Adrenal gland (tissue), 5 donors: ENCODE results near the gene TMEM231.

Experiments used
- POLR2A ChIP-seq, 2 donors: fragments of 450-650 bp; IDR thresholded peaks; one replicate each; pipeline ENCODE4 v1.6.1; 2017; ENCODE audit warnings: antibody characterized with exemption in 2 of 2, mild to moderate bottlenecking in 2 of 2, moderate library complexity in 1 of 2
- TF ChIP-seq, protein P1 (sequence below), 6 experiments: fragments of 450-650 bp in 4 of 6; fragments of 200-600 bp in 2 of 6; sonication (generic) in 1 of 6; IDR thresholded peaks; 1 replicate in 5 of 6; 2 replicates in 1 of 6; pipeline versions ENCODE4 v1.5.1 to v1.8.0; 2016 to 2021; ENCODE audit warnings: antibody characterized with exemption in 6 of 6, mild to moderate bottlenecking in 2 of 6, moderate library complexity in 1 of 6
- donor health status: DM: no; HTN: no; CAD: no.

DNA sequence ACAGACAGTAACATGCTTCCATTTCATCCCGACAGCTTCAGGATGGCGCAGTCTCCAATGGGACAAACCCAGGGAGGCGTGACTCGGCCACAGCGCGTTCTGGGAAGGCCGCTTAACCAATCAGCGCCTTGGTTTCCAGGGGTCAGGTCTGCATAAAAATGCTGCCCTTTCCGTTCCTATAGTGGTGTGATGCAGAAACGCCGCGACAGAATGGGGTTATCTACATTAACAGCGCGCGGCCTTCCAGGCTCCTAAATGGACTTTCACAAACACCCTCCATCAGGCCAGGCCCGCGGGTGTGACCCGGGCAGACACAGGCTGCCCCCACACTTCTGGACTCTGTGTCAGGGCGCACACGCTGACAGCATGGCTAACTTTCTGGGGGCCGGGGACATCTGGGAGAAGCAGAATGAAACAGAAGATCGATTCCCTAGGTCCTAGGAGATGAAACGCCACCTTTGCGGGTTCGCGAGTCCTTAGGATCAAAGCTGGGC, 792 bp downstream of the TMEM231 start:
- peak in 1 of 2 donors; percentile 29 for TF ChIP-seq POLR2A (IDR thresholded peaks at IDR 0.05)
- TF ChIP-seq, protein P1, sequence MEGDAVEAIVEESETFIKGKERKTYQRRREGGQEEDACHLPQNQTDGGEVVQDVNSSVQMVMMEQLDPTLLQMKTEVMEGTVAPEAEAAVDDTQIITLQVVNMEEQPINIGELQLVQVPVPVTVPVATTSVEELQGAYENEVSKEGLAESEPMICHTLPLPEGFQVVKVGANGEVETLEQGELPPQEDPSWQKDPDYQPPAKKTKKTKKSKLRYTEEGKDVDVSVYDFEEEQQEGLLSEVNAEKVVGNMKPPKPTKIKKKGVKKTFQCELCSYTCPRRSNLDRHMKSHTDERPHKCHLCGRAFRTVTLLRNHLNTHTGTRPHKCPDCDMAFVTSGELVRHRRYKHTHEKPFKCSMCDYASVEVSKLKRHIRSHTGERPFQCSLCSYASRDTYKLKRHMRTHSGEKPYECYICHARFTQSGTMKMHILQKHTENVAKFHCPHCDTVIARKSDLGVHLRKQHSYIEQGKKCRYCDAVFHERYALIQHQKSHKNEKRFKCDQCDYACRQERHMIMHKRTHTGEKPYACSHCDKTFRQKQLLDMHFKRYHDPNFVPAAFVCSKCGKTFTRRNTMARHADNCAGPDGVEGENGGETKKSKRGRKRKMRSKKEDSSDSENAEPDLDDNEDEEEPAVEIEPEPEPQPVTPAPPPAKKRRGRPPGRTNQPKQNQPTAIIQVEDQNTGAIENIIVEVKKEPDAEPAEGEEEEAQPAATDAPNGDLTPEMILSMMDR (IDR thresholded peaks at IDR 0.05) = no peak
